ENCODE results near the gene TRMT6. TPM values are rescaled to one million over a fixed set of nuclear protein-coding genes. Genes with fewer than 3 reads are reported as not detected.

TRMT6 gene
- polyA plus RNA-seq, 1 of the 3 experiments (the other 2 are of a cell fraction) = 16.1 TPM

DNA sequence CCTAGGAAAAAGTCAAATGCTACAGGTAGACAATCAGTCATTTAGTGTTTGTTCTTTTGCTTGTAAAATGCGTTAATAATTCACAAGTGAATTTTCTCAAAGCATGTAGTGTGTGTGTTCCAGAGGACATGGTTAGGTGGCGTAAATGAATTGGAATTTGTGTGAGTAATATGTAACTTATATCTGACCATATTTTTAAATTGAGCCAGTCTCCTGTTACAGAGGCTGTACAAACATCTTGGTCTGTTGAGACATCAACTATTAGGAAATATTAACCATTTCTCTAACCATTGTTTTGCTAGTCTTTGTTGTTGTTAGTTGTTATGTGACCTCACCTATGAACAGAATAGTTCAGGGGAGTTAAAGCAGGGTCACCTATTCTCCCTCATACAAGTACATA lies 22.8 kb upstream of the TRMT6 start:
- H3K27ac ChIP-seq (ENCODE audit: low read depth in 2 of 2, low read length in 1 of 2) = no peak overlapping the region
- no peak for TF ChIP-seq TEAD4 (IDR thresholded peaks at IDR 0.05; ENCODE audit: borderline replicate concordance, insufficient read depth)
- TF ChIP-seq RCOR1 (IDR thresholded peaks at IDR 0.05; ENCODE audit: low read length) = no peak
- no peak for DNase-seq
- H3K79me2 ChIP-seq (ENCODE audit: insufficient read depth) = no peaks in the 10 kb centered on the region
- no peaks in the 10 kb centered on the region for H3K9me3 ChIP-seq
- no peaks in the 10 kb centered on the region for H3K9me2 ChIP-seq
- no peaks in the 10 kb centered on the region for H3K27me3 ChIP-seq (ENCODE audit: insufficient read depth)
- 76% methylated on average over 2 of the region's 2 CpGs for WGBS (ENCODE audit: low lambda C conversion rate)
- no peaks in the 10 kb centered on the region for H3K4me1 ChIP-seq (ENCODE audit: control insufficient read depth in 1 of 2, insufficient read depth in 2 of 2, low read depth in 1 of 2, low read length in 1 of 2)
- POLR2A ChIA-PET = no interaction called here
- H3K4me2 ChIP-seq = no peak overlapping the region
- H2AFZ ChIP-seq (ENCODE audit: low read depth) = no peak overlapping the region
- no peaks in the 10 kb centered on the region for H3F3A ChIP-seq (replicated peaks; ENCODE audit: insufficient read depth)
- CTCF ChIA-PET = interaction anchor here (1.5 kb wide), 1 partner anchor 8 kb away, joined by 4 read pairs; no protein-coding TSS in a partner anchor
- no peaks in the 10 kb centered on the region for H4K20me1 ChIP-seq (ENCODE audit: insufficient read depth)
- no peak overlapping the region for H3K4me3 ChIP-seq (ENCODE audit: low read depth in 2 of 2, low read length in 1 of 2)
- H3K36me3 ChIP-seq (replicated peaks in 1 of 2; ENCODE audit: control insufficient read depth in 1 of 2, insufficient read depth in 2 of 2, low read length in 1 of 2) = peaks cover 8 to 16% of the 10 kb centered on the region in 2 experiments
- no peak overlapping the region for H3K9ac ChIP-seq

DNA sequence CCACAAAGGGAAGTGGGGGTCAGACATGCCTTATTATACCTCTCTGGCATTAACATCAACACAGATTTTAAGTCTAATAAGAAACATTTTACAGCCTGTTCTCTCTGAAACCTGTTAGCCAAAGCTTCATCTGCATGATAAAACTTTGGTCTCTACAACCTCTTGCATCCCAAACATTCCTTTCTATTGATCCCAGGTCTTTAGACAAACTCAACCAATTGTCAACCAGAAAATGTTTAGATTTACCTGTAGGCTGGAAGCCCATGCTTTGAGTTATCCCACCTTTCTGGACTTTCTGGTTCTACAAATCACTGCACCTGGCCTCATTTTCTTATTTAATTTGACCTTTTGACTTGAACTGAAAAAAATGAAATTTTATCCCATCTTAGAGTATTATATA lies 20.9 kb upstream of the TRMT6 start:
- POLR2A ChIA-PET = no interaction called here
- no peaks in the 10 kb centered on the region for H3K9me3 ChIP-seq

More for the DNA sequence above, 20.9 kb upstream of the TRMT6 start:
- H4K20me1 ChIP-seq (ENCODE audit: insufficient read depth) = no peaks in the 10 kb centered on the region
- no peaks in the 10 kb centered on the region for H3F3A ChIP-seq (replicated peaks; ENCODE audit: insufficient read depth)
- no peak for DNase-seq
- no peak for TF ChIP-seq FOSL2 (IDR thresholded peaks at IDR 0.05; ENCODE audit: borderline replicate concordance, low read depth)
- TF ChIP-seq JUND (IDR thresholded peaks at IDR 0.05) = no peak
- TF ChIP-seq, protein P1, sequence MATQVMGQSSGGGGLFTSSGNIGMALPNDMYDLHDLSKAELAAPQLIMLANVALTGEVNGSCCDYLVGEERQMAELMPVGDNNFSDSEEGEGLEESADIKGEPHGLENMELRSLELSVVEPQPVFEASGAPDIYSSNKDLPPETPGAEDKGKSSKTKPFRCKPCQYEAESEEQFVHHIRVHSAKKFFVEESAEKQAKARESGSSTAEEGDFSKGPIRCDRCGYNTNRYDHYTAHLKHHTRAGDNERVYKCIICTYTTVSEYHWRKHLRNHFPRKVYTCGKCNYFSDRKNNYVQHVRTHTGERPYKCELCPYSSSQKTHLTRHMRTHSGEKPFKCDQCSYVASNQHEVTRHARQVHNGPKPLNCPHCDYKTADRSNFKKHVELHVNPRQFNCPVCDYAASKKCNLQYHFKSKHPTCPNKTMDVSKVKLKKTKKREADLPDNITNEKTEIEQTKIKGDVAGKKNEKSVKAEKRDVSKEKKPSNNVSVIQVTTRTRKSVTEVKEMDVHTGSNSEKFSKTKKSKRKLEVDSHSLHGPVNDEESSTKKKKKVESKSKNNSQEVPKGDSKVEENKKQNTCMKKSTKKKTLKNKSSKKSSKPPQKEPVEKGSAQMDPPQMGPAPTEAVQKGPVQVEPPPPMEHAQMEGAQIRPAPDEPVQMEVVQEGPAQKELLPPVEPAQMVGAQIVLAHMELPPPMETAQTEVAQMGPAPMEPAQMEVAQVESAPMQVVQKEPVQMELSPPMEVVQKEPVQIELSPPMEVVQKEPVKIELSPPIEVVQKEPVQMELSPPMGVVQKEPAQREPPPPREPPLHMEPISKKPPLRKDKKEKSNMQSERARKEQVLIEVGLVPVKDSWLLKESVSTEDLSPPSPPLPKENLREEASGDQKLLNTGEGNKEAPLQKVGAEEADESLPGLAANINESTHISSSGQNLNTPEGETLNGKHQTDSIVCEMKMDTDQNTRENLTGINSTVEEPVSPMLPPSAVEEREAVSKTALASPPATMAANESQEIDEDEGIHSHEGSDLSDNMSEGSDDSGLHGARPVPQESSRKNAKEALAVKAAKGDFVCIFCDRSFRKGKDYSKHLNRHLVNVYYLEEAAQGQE (IDR thresholded peaks at IDR 0.05; ENCODE audit: low read depth, low read length) = no peak
- TF ChIP-seq TCF12 (IDR thresholded peaks at IDR 0.05) = no peak
- no peak for TF ChIP-seq FOXJ3 (CRISPR knock-in tag; IDR thresholded peaks at IDR 0.05)
- TF ChIP-seq, protein P2, sequence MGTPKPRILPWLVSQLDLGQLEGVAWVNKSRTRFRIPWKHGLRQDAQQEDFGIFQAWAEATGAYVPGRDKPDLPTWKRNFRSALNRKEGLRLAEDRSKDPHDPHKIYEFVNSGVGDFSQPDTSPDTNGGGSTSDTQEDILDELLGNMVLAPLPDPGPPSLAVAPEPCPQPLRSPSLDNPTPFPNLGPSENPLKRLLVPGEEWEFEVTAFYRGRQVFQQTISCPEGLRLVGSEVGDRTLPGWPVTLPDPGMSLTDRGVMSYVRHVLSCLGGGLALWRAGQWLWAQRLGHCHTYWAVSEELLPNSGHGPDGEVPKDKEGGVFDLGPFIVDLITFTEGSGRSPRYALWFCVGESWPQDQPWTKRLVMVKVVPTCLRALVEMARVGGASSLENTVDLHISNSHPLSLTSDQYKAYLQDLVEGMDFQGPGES (IDR thresholded peaks at IDR 0.05; ENCODE audit: low read depth, low read length) = no peak
- TF ChIP-seq SIN3A (IDR thresholded peaks at IDR 0.05; ENCODE audit: borderline replicate concordance, low read depth, low read length) = no peak
- TF ChIP-seq, protein P3, sequence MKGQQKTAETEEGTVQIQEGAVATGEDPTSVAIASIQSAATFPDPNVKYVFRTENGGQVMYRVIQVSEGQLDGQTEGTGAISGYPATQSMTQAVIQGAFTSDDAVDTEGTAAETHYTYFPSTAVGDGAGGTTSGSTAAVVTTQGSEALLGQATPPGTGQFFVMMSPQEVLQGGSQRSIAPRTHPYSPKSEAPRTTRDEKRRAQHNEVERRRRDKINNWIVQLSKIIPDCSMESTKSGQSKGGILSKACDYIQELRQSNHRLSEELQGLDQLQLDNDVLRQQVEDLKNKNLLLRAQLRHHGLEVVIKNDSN (IDR thresholded peaks at IDR 0.05; ENCODE audit: borderline replicate concordance, low read depth) = no peak
- TF ChIP-seq RCOR1 (IDR thresholded peaks at IDR 0.05; ENCODE audit: low read length) = no peak
- no peak for TF ChIP-seq MXI1 (IDR thresholded peaks at IDR 0.05; ENCODE audit: low read depth, low read length)
- TF ChIP-seq RXRA (IDR thresholded peaks at IDR 0.05; ENCODE audit: borderline replicate concordance, low read depth) = no peak
- no peak for TF ChIP-seq NRF1 (IDR thresholded peaks at IDR 0.05; ENCODE audit: low read depth, low read length)
- no peak for TF ChIP-seq MEF2A (IDR thresholded peaks at IDR 0.05; ENCODE audit: borderline replicate concordance, low read depth)
- TF ChIP-seq RFX5 (IDR thresholded peaks at IDR 0.05; ENCODE audit: low read length) = no peak
- TF ChIP-seq, protein P4, sequence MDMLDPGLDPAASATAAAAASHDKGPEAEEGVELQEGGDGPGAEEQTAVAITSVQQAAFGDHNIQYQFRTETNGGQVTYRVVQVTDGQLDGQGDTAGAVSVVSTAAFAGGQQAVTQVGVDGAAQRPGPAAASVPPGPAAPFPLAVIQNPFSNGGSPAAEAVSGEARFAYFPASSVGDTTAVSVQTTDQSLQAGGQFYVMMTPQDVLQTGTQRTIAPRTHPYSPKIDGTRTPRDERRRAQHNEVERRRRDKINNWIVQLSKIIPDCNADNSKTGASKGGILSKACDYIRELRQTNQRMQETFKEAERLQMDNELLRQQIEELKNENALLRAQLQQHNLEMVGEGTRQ (IDR thresholded peaks at IDR 0.05; ENCODE audit: borderline replicate concordance, low read depth, low read length) = no peak
- no peak for TF ChIP-seq EZH2phosphoT487 (IDR thresholded peaks at IDR 0.05; ENCODE audit: borderline replicate concordance, low read depth)
- H3K79me2 ChIP-seq (ENCODE audit: insufficient read depth) = no peaks in the 10 kb centered on the region
- H3K4me2 ChIP-seq = no peak overlapping the region
- H3K4me3 ChIP-seq (ENCODE audit: low read depth in 2 of 2, low read length in 1 of 2) = no peak overlapping the region
- H3K9me2 ChIP-seq = no peaks in the 10 kb centered on the region
- H3K27me3 ChIP-seq (ENCODE audit: insufficient read depth) = no peaks in the 10 kb centered on the region
- H3K4me1 ChIP-seq (ENCODE audit: control insufficient read depth in 1 of 2, insufficient read depth in 2 of 2, low read depth in 1 of 2, low read length in 1 of 2) = no peaks in the 10 kb centered on the region
- no peak overlapping the region for H2AFZ ChIP-seq (ENCODE audit: low read depth)
- CTCF ChIA-PET = interaction anchor here (1.5 kb wide), 1 partner anchor 442 kb away, joined by 8 read pairs; no protein-coding TSS in a partner anchor
- H3K36me3 ChIP-seq (replicated peaks in 1 of 2; ENCODE audit: control insufficient read depth in 1 of 2, insufficient read depth in 2 of 2, low read length in 1 of 2) = peaks cover 0 to 19% of the 10 kb centered on the region in 2 experiments
- no peak overlapping the region for H3K9ac ChIP-seq
- H3K27ac ChIP-seq (ENCODE audit: low read depth in 2 of 2, low read length in 1 of 2) = no peak overlapping the region
